ENCODE data around the gene CFAP119. TPM values are rescaled to one million over a fixed set of nuclear protein-coding genes. Genes with fewer than 3 reads are reported as not detected.

The CFAP119 gene
- polyA plus RNA-seq, 3 donors, result 2.4 to 25.3 (median 3.5) TPM

GRCh38 chr16:30769379-30770089 lies 7.7 kb upstream of the CFAP119 start:
- TF ChIP-seq, protein P1, sequence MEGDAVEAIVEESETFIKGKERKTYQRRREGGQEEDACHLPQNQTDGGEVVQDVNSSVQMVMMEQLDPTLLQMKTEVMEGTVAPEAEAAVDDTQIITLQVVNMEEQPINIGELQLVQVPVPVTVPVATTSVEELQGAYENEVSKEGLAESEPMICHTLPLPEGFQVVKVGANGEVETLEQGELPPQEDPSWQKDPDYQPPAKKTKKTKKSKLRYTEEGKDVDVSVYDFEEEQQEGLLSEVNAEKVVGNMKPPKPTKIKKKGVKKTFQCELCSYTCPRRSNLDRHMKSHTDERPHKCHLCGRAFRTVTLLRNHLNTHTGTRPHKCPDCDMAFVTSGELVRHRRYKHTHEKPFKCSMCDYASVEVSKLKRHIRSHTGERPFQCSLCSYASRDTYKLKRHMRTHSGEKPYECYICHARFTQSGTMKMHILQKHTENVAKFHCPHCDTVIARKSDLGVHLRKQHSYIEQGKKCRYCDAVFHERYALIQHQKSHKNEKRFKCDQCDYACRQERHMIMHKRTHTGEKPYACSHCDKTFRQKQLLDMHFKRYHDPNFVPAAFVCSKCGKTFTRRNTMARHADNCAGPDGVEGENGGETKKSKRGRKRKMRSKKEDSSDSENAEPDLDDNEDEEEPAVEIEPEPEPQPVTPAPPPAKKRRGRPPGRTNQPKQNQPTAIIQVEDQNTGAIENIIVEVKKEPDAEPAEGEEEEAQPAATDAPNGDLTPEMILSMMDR (IDR thresholded peaks at IDR 0.05), result no peak
- H3K27ac ChIP-seq (ENCODE audit: low read depth in 1 of 2, low read length in 2 of 2), result no peak overlapping the region
- no peaks in the 10 kb centered on the region for H3K27me3 ChIP-seq (ENCODE audit: control insufficient read depth in 2 of 2, insufficient read depth in 2 of 2, low read length in 2 of 2)
- no peak overlapping the region for H3K9ac ChIP-seq (ENCODE audit: insufficient read depth, low read length, poor library complexity, severe bottlenecking)
- Mint-ChIP-seq H3K27ac (peak overlapping the region in 1 of 7 donors; percentile 54), H3K4me3 (no peak overlapping the region), H3K9me3 (no peaks in the 10 kb centered on the region), H3K27me3 (ENCODE audit: low read depth in 3 of 3) (peaks cover 0 to 2% (median 0%) of the 10 kb centered on the region in 3 donors), H3K4me1 (peaks cover 7% of the 10 kb centered on the region), H3K36me3 (peaks cover 87 to 100% of the 10 kb centered on the region in 2 donors)
- WGBS (ENCODE audit: insufficient coverage), result 98% methylated on average over 11 of the region's 17 CpGs
- no peak overlapping the region for H3K4me3 ChIP-seq (replicated peaks in 1 of 3; ENCODE audit: low read depth in 2 of 3, low read length in 3 of 3)
- DNase-seq, result no peak
- H2AFZ ChIP-seq (ENCODE audit: insufficient read depth, low read depth, low read length, poor library complexity, severe bottlenecking), result no peak overlapping the region
- H3K36me3 ChIP-seq (replicated peaks in 1 of 2; ENCODE audit: control insufficient read depth in 1 of 2, insufficient read depth in 2 of 2, low read length in 2 of 2), result peaks cover 94 to 100% of the 10 kb centered on the region in 2 donors
- H3K4me1 ChIP-seq (ENCODE audit: control insufficient read depth in 1 of 2, insufficient read depth in 2 of 2, low read length in 2 of 2), result peaks cover 0 to 4% of the 10 kb centered on the region in 2 donors
- peaks cover 17% of the 10 kb centered on the region for H3K79me2 ChIP-seq (ENCODE audit: insufficient read depth, low read length)
- no peak overlapping the region for H3K4me2 ChIP-seq (replicated peaks; ENCODE audit: extremely low read depth, low read length, poor library complexity, severe bottlenecking)
- H3K9me3 ChIP-seq (replicated peaks in 1 of 2; ENCODE audit: control insufficient read depth in 1 of 2, insufficient read depth in 1 of 2, low read length in 2 of 2), result no peaks in the 10 kb centered on the region
- intact Hi-C loops (cut with micrococcal nuclease), result loop anchor here in 1 of 2 donors (10.0 kb wide), 1 partner anchor 155 kb away; the partner anchor contains the start of gene FBXL19
- peaks cover 50% of the 10 kb centered on the region for H4K20me1 ChIP-seq (ENCODE audit: insufficient read depth, low read length)

DNA sequence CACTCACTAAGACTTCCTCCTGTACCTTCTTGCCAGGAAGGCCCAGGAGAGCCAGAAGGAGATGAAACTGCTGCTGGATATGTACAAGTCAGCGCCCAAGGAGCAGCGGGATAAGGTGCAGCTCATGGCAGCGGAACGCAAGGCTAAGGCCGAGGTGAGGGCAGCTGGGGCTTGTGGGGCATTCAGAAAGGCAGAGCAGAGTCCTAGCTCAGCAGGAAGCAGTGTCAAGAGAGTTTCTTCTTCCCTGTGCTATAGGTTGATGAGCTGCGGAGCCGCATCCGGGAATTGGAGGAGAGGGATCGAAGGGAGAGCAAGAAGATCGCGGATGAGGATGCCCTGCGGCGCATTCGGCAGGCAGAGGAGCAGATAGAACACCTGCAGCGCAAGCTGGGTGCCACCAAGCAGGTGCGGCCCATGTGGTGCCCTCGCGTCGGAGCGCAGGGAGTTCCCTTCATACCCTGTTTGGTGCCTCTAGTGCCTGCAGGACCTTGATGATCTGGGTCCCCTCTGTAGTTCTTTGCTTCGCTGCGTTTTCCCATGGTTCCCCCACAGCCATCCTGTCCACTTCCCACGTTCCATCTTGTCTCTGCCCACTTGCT lies 6.8 kb upstream of the CFAP119 start:
- no peak overlapping the region for H3K27ac ChIP-seq (ENCODE audit: low read depth in 1 of 2, low read length in 2 of 2)
- Mint-ChIP-seq H3K27me3 (ENCODE audit: low read depth in 3 of 3) (peaks cover 0 to 2% (median 0%) of the 10 kb centered on the region in 3 donors), H3K9me3 (no peaks in the 10 kb centered on the region), H3K36me3 (peaks cover 93 to 100% of the 10 kb centered on the region in 2 donors), H3K4me3 (no peak overlapping the region), H3K27ac (peak overlapping the region in 1 of 7 donors; percentile 16), H3K4me1 (peaks cover 4% of the 10 kb centered on the region)
- H3K79me2 ChIP-seq (ENCODE audit: insufficient read depth, low read length), result peaks cover 25% of the 10 kb centered on the region
- no peaks in the 10 kb centered on the region for H3K9me3 ChIP-seq (replicated peaks in 1 of 2; ENCODE audit: control insufficient read depth in 1 of 2, insufficient read depth in 1 of 2, low read length in 2 of 2)
- H4K20me1 ChIP-seq (ENCODE audit: insufficient read depth, low read length), result peaks cover 41% of the 10 kb centered on the region
- no peak overlapping the region for H3K9ac ChIP-seq (ENCODE audit: insufficient read depth, low read length, poor library complexity, severe bottlenecking)
- no peak overlapping the region for H2AFZ ChIP-seq (ENCODE audit: insufficient read depth, low read depth, low read length, poor library complexity, severe bottlenecking)
- H3K4me3 ChIP-seq (replicated peaks in 1 of 3; ENCODE audit: low read depth in 2 of 3, low read length in 3 of 3), result no peak overlapping the region
- no peaks in the 10 kb centered on the region for H3K27me3 ChIP-seq (ENCODE audit: control insufficient read depth in 2 of 2, insufficient read depth in 2 of 2, low read length in 2 of 2)
- intact Hi-C loops (cut with micrococcal nuclease), result loop anchor here in 1 of 2 donors (10.0 kb wide), 1 partner anchor 156 kb away; the partner anchor contains the start of gene FBXL19
- DNase-seq, result no peak
- H3K4me2 ChIP-seq (replicated peaks; ENCODE audit: extremely low read depth, low read length, poor library complexity, severe bottlenecking), result no peak overlapping the region
- H3K36me3 ChIP-seq (replicated peaks in 1 of 2; ENCODE audit: control insufficient read depth in 1 of 2, insufficient read depth in 2 of 2, low read length in 2 of 2), result peaks cover 96 to 100% of the 10 kb centered on the region in 2 donors
- 98% methylated on average over 22 of the region's 23 CpGs for WGBS (ENCODE audit: insufficient coverage)
- TF ChIP-seq, protein P1 (IDR thresholded peaks at IDR 0.05), result no peak
- H3K4me1 ChIP-seq (ENCODE audit: control insufficient read depth in 1 of 2, insufficient read depth in 2 of 2, low read length in 2 of 2), result peaks cover 0 to 2% of the 10 kb centered on the region in 2 donors
